HG03045 (cell line): ENCODE results near the gene DYRK2.

ENCODE experiments used
- ATAC-seq: cut with Tn5 transposase; IDR thresholded peaks from one replicate; pipeline ENCODE4 v1.9.1; 2021; ENCODE audit warnings: mild to moderate bottlenecking, moderate library complexity; ENCODE audit not compliant: unreplicated experiment

The DYRK2 gene

GRCh38 chr12:67648521-67649260 is at the start of gene DYRK2:
TSS of gene DYRK2 (plus strand) at chr12:67648745. CDS start at chr12:67649134, 389 bp downstream.
- ATAC-seq, result peak; percentile 62

- no peak for ATAC-seq
Observed at GRCh38 chr12:67599691-67600090, 48.9 kb upstream of the DYRK2 start.

GRCh38 chr12:67601126-67601525 is 47.4 kb upstream of the DYRK2 start:
- ATAC-seq, result no peak

GRCh38 chr12:67609226-67609870 is 39.2 kb upstream of the DYRK2 start:
- no peak for ATAC-seq

GRCh38 chr12:67613040-67613439 is 35.5 kb upstream of the DYRK2 start:
- no peak for ATAC-seq

GRCh38 chr12:67617629-67618028 is 30.9 kb upstream of the DYRK2 start:
- ATAC-seq, result no peak

- ATAC-seq, result no peak
Observed at GRCh38 chr12:67618303-67618702, 30.2 kb upstream of the DYRK2 start.

GRCh38 chr12:67621112-67621511 is 27.4 kb upstream of the DYRK2 start:
- no peak for ATAC-seq

- ATAC-seq, result no peak
Observed at GRCh38 chr12:67621926-67622325, 26.6 kb upstream of the DYRK2 start.

- no peak for ATAC-seq
Observed at GRCh38 chr12:67623259-67623658, 25.3 kb upstream of the DYRK2 start.

GRCh38 chr12:67624355-67624754 is 24.2 kb upstream of the DYRK2 start:
- no peak for ATAC-seq

GRCh38 chr12:67625004-67625403 is 23.5 kb upstream of the DYRK2 start:
- ATAC-seq, result no peak

- no peak for ATAC-seq
Observed at GRCh38 chr12:67626156-67626555, 22.4 kb upstream of the DYRK2 start.

- ATAC-seq, result peak; percentile 98
Observed at GRCh38 chr12:67630373-67631088, 18.0 kb upstream of the DYRK2 start.

- ATAC-seq, result no peak
Observed at GRCh38 chr12:67632005-67632404, 16.5 kb upstream of the DYRK2 start.

GRCh38 chr12:67633024-67633610 is 15.4 kb upstream of the DYRK2 start:
- no peak for ATAC-seq

GRCh38 chr12:67633708-67634107 is 14.8 kb upstream of the DYRK2 start:
- ATAC-seq, result no peak

GRCh38 chr12:67634303-67634761 is 14.2 kb upstream of the DYRK2 start:
- no peak for ATAC-seq

GRCh38 chr12:67637718-67638117 is 10.8 kb upstream of the DYRK2 start:
- no peak for ATAC-seq

GRCh38 chr12:67638694-67639093 is 9.9 kb upstream of the DYRK2 start:
- ATAC-seq, result no peak

- ATAC-seq, result no peak
Observed at GRCh38 chr12:67640863-67641262, 7.7 kb upstream of the DYRK2 start.
